B cell (primary cell): ENCODE data around the gene MAP4K5. TPM values are rescaled to one million over a fixed set of nuclear protein-coding genes. Genes with fewer than 3 reads are reported as not detected.
A peak's percentile ranks its signal among the peaks of the same experiment; 100 is the strongest.

ENCODE experiments used
- ATAC-seq: fragments of 200-7000 bp; cut with Tn5 transposase; one replicate; pipeline ENCODE4 v1.10.0; 2021; ENCODE audit warnings: low read depth, mild to moderate bottlenecking, moderate number of reproducible peaks, moderate library complexity
- CTCF ChIA-PET: fragments of 350-600 bp; sonication (Branson Sonifier 250); formaldehyde crosslinking; loops from one replicate; lab custom pipeline; 2021; ENCODE audit warnings: antibody characterized with exemption, inconsistent platforms; lab: Charles Lee
- POLR2A ChIA-PET: fragments of 350-600 bp; sonication (Branson Sonifier 250); formaldehyde crosslinking; loops from one replicate; lab custom pipeline; 2021; ENCODE audit warnings: antibody characterized with exemption; lab: Charles Lee
- DNase-seq: peaks from one replicate; pipeline ENCODE4 v3.0.0; 2013
- H2AFZ ChIP-seq: 2 replicates; pipeline ENCODE4 v1.6.1; 2012; ENCODE audit warnings: mild to moderate bottlenecking, low read depth, low read length; ENCODE audit not compliant: insufficient read depth, poor library complexity, severe bottlenecking
- H3K27ac ChIP-seq, 2 donors: 1 replicate in 1 of 2; 2 replicates in 1 of 2; pipeline ENCODE4 v1.5.1; 2012 to 2013; ENCODE audit warnings: low read length in 2 of 2, mild to moderate bottlenecking in 2 of 2, moderate library complexity in 1 of 2
- H3K27me3 ChIP-seq, 4 experiments: fragments of 200-600 bp in 1 of 4; sonication (generic) in 1 of 4; replicated peaks in 1 of 4; 1 replicate in 2 of 4; 2 replicates in 2 of 4; pipeline versions ENCODE4 v1.6.1 to v1.7.0; 2013 to 2016; ENCODE audit warnings: low read length in 3 of 4, mild to moderate bottlenecking in 2 of 4, mixed read lengths in 1 of 4, moderate library complexity in 1 of 4; ENCODE audit not compliant: insufficient read depth in 4 of 4, control insufficient read depth in 3 of 4; ENCODE audit errors: control extremely low read depth in 1 of 4
- H3K36me3 ChIP-seq, 2 experiments: replicated peaks in 1 of 2; 1 replicate in 1 of 2; 2 replicates in 1 of 2; pipeline versions ENCODE4 v1.6.1 to v1.7.1; 2013; ENCODE audit warnings: low read length in 1 of 2; ENCODE audit not compliant: insufficient read depth in 2 of 2, control insufficient read depth in 1 of 2; ENCODE audit errors: control extremely low read depth in 1 of 2, extremely low read depth in 1 of 2
- H3K4me1 ChIP-seq, 2 donors: fragments of 200-600 bp in 1 of 2; sonication (generic) in 1 of 2; 1 replicate in 1 of 2; 2 replicates in 1 of 2; pipeline versions ENCODE4 v1.5.1 to v1.6.1; 2013 to 2017; ENCODE audit warnings: low read length in 2 of 2; ENCODE audit not compliant: control insufficient read depth in 2 of 2, insufficient read depth in 2 of 2
- H3K4me2 ChIP-seq: replicated peaks from 2 replicates; pipeline ENCODE3; 2012; ENCODE audit warnings: mild to moderate bottlenecking, low read depth, low read length; ENCODE audit not compliant: poor library complexity, severe bottlenecking
- H3K4me3 ChIP-seq, 5 experiments: fragments of 200-600 bp in 1 of 5; sonication (generic) in 1 of 5; 1 replicate in 3 of 5; 2 replicates in 2 of 5; pipeline versions ENCODE4 v1.5.1 to v1.7.0; 2011 to 2016; ENCODE audit warnings: low read length in 4 of 5, mild to moderate bottlenecking in 4 of 5, low read depth in 2 of 5, control low read depth in 1 of 5, moderate library complexity in 1 of 5; ENCODE audit not compliant: insufficient read depth in 1 of 5; ENCODE audit errors: control extremely low read depth in 1 of 5, extremely low read depth in 1 of 5
- H3K79me2 ChIP-seq: fragments of 200-600 bp; sonication (generic); one replicate; pipeline ENCODE4 v1.6.0; 2016; ENCODE audit warnings: low read length; ENCODE audit not compliant: control insufficient read depth, insufficient read depth
- H3K9ac ChIP-seq: fragments of 200-600 bp; sonication (generic); 2 replicates; pipeline ENCODE4 v1.6.1; 2017; ENCODE audit warnings: mild to moderate bottlenecking, low read length, moderate library complexity
- H3K9me3 ChIP-seq, 3 donors: one replicate each; pipeline versions ENCODE4 v1.6.1 to v1.7.1; 2013; ENCODE audit warnings: low read length in 2 of 3; ENCODE audit not compliant: control insufficient read depth in 2 of 3, insufficient read depth in 1 of 3; ENCODE audit errors: control extremely low read depth in 1 of 3
- H4K20me1 ChIP-seq: 2 replicates; pipeline ENCODE4 v1.6.0; 2012; ENCODE audit warnings: mild to moderate bottlenecking, low read length; ENCODE audit not compliant: insufficient read depth, control insufficient read depth, poor library complexity, severe bottlenecking
- H3K27ac Mint-ChIP-seq: one replicate; pipeline ENCODE4 v1.8.0; 2021; ENCODE audit warnings: mixed read lengths
- H3K27me3 Mint-ChIP-seq: one replicate; pipeline ENCODE4 v1.8.0; 2021; ENCODE audit warnings: mixed read lengths
- H3K4me1 Mint-ChIP-seq: one replicate; pipeline ENCODE4 v1.8.0; 2021; ENCODE audit warnings: mixed read lengths
- H3K4me3 Mint-ChIP-seq: one replicate; pipeline ENCODE4 v1.8.0; 2021; ENCODE audit warnings: mixed read lengths
- H3K9me3 Mint-ChIP-seq: one replicate; pipeline ENCODE4 v1.8.0; 2022; ENCODE audit warnings: mixed read lengths; ENCODE audit not compliant: insufficient read depth
- CTCF ChIP-seq: fragments of 200-600 bp; IDR thresholded peaks from one replicate; pipeline ENCODE4 v1.8.0; 2022; ENCODE audit warnings: antibody characterized with exemption, mild to moderate bottlenecking
- EZH2 ChIP-seq: IDR thresholded peaks from 2 replicates; pipeline ENCODE4 v1.6.1; 2012; ENCODE audit warnings: borderline replicate concordance, low read depth, mild to moderate bottlenecking, moderate library complexity, low read length; ENCODE audit not compliant: insufficient read depth, poor library complexity, severe bottlenecking
- WGBS: methylation state at CpG from one replicate; pipeline ENCODE4 v1.1.5; 2013; ENCODE audit warnings: missing lambda C conversion rate; ENCODE audit not compliant: insufficient coverage; 5-methylcytosine and 5-hydroxymethylcytosine counted together
- intact Hi-C: fragments of 100-400 bp; cut with micrococcal nuclease; formaldehyde crosslinking; loops from one replicate; pipeline ENCODE4 v1.10.0; 2022
- polyA plus RNA-seq: library from polyadenylated mRNA; depleted of rRNA; stranded (reverse); fragments of >200 nt; gene quantifications from 2 replicates; pipeline ENCODE4 v1.2.3, GENCODE V29; 2012
- total RNA-seq, 2 donors: library from RNA; stranded (reverse); fragments of 120-200 nt in 1 of 2; gene quantifications; 1 replicate in 1 of 2; 2 replicates in 1 of 2; pipeline versions ENCODE4 v1.2.3 to v1.2.4, GENCODE V29; 2013 to 2022

Gene MAP4K5
- total and polyA plus RNA-seq, 2 donors (not counting 1 experiment from before 2014, with no cell fraction given): 14.1 to 60.0 TPM

DNA sequence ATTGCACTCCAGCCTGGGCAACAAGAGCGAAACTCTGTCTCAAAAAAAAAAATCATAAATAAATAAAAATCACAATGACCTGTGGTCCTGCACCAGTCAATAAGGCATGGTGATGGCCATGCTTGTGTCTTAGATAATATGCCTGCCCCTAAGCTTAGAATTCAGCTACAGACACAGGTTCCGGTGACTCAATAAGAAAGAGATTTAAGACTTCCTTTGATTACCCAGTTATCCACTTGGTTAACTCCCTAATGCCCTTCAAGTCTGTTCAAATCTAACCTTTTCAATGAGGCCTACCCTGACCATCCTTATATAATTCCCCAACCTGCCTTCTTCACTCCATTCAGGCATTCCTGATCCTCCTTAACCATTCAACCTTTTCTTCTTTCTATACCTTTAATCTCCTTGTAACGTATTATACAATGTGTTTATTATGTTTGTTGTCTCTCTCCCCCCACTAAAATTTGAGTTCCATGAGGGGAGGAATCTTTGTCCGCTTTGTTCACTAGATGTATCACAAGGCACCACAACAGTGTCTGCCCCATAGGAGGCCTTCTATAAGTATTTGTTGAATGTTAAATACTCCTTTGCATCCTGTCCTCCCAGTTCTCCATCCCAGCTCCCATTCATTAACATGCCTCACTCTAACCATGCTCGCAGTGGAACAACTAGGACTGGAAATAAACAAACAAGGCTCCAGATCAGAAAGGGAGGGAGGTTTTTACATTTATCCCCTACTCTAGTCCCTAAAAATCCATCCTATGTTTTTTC is 8.9 kb downstream of the MAP4K5 start:
- DNase-seq: no peak
- TF ChIP-seq EZH2 (no peak), CTCF (no peak)
- WGBS: no CpG with 5 or more reads among the region's 5 CpGs
- Histone ChIP-seq H3K4me1 (peaks cover 24 to 33% of the 10 kb centered on the region in 2 donors), H4K20me1 (peaks cover 26% of the 10 kb centered on the region), H3K4me2 (peak overlapping the region; percentile 47), H2AFZ (no peak overlapping the region), H3K9me3 (no peaks in the 10 kb centered on the region), H3K36me3 (peaks cover 0 to 5% of the 10 kb centered on the region in 2 experiments), H3K4me3 (no peak overlapping the region), H3K27me3 (no peaks in the 10 kb centered on the region), H3K27ac (peak overlapping the region; percentile 37 to 83), H3K79me2 (peaks cover 98% of the 10 kb centered on the region), H3K9ac (peak overlapping the region; percentile 41)
- POLR2A ChIA-PET: no interaction called here
- ATAC-seq: no peak
- no peaks in the 10 kb centered on the region for H3K9me3 Mint-ChIP-seq
- H3K27me3 Mint-ChIP-seq: no peaks in the 10 kb centered on the region
- H3K4me3 Mint-ChIP-seq: no peak overlapping the region
- CTCF ChIA-PET: interaction anchor here (0.8 to 3.2 kb wide), 2 partner anchors 203 to 1259 kb away, joined by 3 to 10 read pairs; no protein-coding TSS in a partner anchor
- H3K4me1 Mint-ChIP-seq: peaks cover 57% of the 10 kb centered on the region
- H3K27ac Mint-ChIP-seq: peak overlapping the region; percentile 79
- intact Hi-C loops: no loop called here

DNA sequence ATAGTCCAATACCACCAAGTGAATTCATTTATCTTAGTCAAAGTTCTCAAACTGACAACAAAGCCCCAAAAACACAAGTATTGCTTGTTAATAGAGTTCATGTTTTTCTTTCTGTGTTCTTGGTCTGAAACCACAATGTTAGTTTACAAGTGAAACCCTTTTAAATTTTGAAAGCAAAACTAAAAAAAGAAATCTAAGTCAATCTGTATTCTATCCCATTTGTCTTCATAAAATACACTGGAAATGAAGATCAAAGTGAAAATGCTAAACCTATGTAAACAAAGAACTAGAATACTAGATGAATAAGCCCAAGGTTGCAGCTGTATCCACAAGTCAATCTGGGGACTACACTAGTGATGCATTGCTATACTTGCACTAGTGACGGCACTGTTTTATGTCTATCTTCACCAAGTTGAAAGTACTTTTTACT is 10.4 kb downstream of the MAP4K5 start:
- CTCF ChIA-PET: interaction anchor here (1.2 to 3.2 kb wide), 3 partner anchors 12 to 201 kb away, joined by 3 to 10 read pairs (median 3); no protein-coding TSS in a partner anchor

More for the DNA sequence above, 10.4 kb downstream of the MAP4K5 start:
- Histone ChIP-seq H3K9me3 (no peaks in the 10 kb centered on the region), H3K27me3 (no peaks in the 10 kb centered on the region), H3K9ac (no peak overlapping the region), H3K79me2 (peaks cover 98% of the 10 kb centered on the region), H3K4me3 (no peak overlapping the region), H3K4me2 (peak overlapping the region; percentile 13), H3K4me1 (peaks cover 24 to 33% of the 10 kb centered on the region in 2 donors), H3K36me3 (peaks cover 0 to 10% of the 10 kb centered on the region in 2 experiments), H4K20me1 (peaks cover 31% of the 10 kb centered on the region), H2AFZ (no peak overlapping the region), H3K27ac (no peak overlapping the region)
- TF ChIP-seq CTCF (no peak), EZH2 (no peak)
- POLR2A ChIA-PET: no interaction called here
- no CpG with 5 or more reads among the region's 1 CpG for WGBS
- DNase-seq (no peak), ATAC-seq (no peak)
- H3K27me3 Mint-ChIP-seq: no peaks in the 10 kb centered on the region
- peak overlapping the region; percentile 62 for H3K4me3 Mint-ChIP-seq
- peaks cover 55% of the 10 kb centered on the region for H3K4me1 Mint-ChIP-seq
- no peaks in the 10 kb centered on the region for H3K9me3 Mint-ChIP-seq
- intact Hi-C loops: no loop called here
- peak overlapping the region; percentile 69 for H3K27ac Mint-ChIP-seq
